Neural crest cell (in vitro differentiated cells): Measurements from ENCODE around the gene XYLT1. TPM values are rescaled to one million over a fixed set of nuclear protein-coding genes. Genes with fewer than 3 reads are reported as not detected.

ENCODE experiments used
- DNase-seq: peaks from one replicate; pipeline ENCODE4 v3.0.0; 2021; ENCODE audit warnings: low read depth, mixed read lengths, low spot score
- H3K27ac Mint-ChIP-seq: one replicate; pipeline ENCODE4 v1.8.0; 2021; ENCODE audit warnings: mild to moderate bottlenecking, mixed read lengths; ENCODE audit not compliant: unreplicated experiment
- H3K27me3 Mint-ChIP-seq: 2 replicates; pipeline ENCODE4 v1.8.0; 2021; ENCODE audit warnings: low read depth, mild to moderate bottlenecking, mixed read lengths
- H3K36me3 Mint-ChIP-seq: 2 replicates; pipeline ENCODE4 v1.8.0; 2021; ENCODE audit warnings: low read depth, mild to moderate bottlenecking, mixed read lengths
- H3K4me1 Mint-ChIP-seq: 2 replicates; pipeline ENCODE4 v1.8.0; 2021; ENCODE audit warnings: mixed read lengths
- H3K4me3 Mint-ChIP-seq: one replicate; pipeline ENCODE4 v1.8.0; 2021; ENCODE audit warnings: mild to moderate bottlenecking, mixed read lengths
- H3K9me3 Mint-ChIP-seq: 2 replicates; pipeline ENCODE4 v1.8.0; 2021; ENCODE audit warnings: mixed read lengths
- CTCF ChIP-seq: fragments of 200-600 bp; sonication (generic); conservative IDR thresholded peaks from 2 replicates; pipeline ENCODE4 v1.5.0; 2021; ENCODE audit warnings: antibody characterized with exemption, mild to moderate bottlenecking
- total RNA-seq: library from RNA; stranded (reverse); gene quantifications from 2 replicates; pipeline ENCODE4 v1.2.1, GENCODE V29; 2021

The XYLT1 gene
- total RNA-seq, 1 donor from 2014 or later: 15.0 TPM

GRCh38 chr16:17283016-17283415 lies 187.7 kb downstream of the XYLT1 start:
- Mint-ChIP-seq H3K9me3 (no peaks in the 10 kb centered on the region), H3K4me3 (no peak overlapping the region), H3K4me1 (peaks cover 27% of the 10 kb centered on the region), H3K27ac (no peak overlapping the region), H3K27me3 (no peaks in the 10 kb centered on the region), H3K36me3 (no peaks in the 10 kb centered on the region)
- TF ChIP-seq CTCF: no peak
- DNase-seq: no peak

GRCh38 chr16:17282247-17282646 lies 188.5 kb downstream of the XYLT1 start:
- DNase-seq: no peak
- TF ChIP-seq CTCF: no peak
- no peak overlapping the region for H3K4me3 Mint-ChIP-seq
- H3K9me3 Mint-ChIP-seq: no peaks in the 10 kb centered on the region
- H3K27me3 Mint-ChIP-seq: no peaks in the 10 kb centered on the region
- H3K36me3 Mint-ChIP-seq: no peaks in the 10 kb centered on the region
- H3K27ac Mint-ChIP-seq: no peak overlapping the region
- H3K4me1 Mint-ChIP-seq: peaks cover 23% of the 10 kb centered on the region

- peaks cover 18% of the 10 kb centered on the region for H3K4me1 Mint-ChIP-seq
- no peak overlapping the region for H3K27ac Mint-ChIP-seq
- no peak for DNase-seq
- no peaks in the 10 kb centered on the region for H3K36me3 Mint-ChIP-seq
- no peaks in the 10 kb centered on the region for H3K27me3 Mint-ChIP-seq
- H3K4me3 Mint-ChIP-seq: no peak overlapping the region
- no peak for TF ChIP-seq CTCF
- no peaks in the 10 kb centered on the region for H3K9me3 Mint-ChIP-seq
Observed at GRCh38 chr16:17281052-17281451, 189.7 kb downstream of the XYLT1 start.

GRCh38 chr16:17278988-17279387 lies 191.8 kb downstream of the XYLT1 start:
- Mint-ChIP-seq H3K4me3 (no peak overlapping the region), H3K27me3 (no peaks in the 10 kb centered on the region)

GRCh38 chr16:17277981-17278381 lies 192.8 kb downstream of the XYLT1 start:
- DNase-seq: peak; percentile 9
- no peaks in the 10 kb centered on the region for H3K27me3 Mint-ChIP-seq
- peak; percentile 55 for TF ChIP-seq CTCF
- H3K9me3 Mint-ChIP-seq: no peaks in the 10 kb centered on the region
- H3K36me3 Mint-ChIP-seq: no peaks in the 10 kb centered on the region
- no peak overlapping the region for H3K4me3 Mint-ChIP-seq
- no peak overlapping the region for H3K27ac Mint-ChIP-seq
- peaks cover 21% of the 10 kb centered on the region for H3K4me1 Mint-ChIP-seq

More at GRCh38 chr16:17278988-17279387, 191.8 kb downstream of the XYLT1 start:
- H3K4me1 Mint-ChIP-seq: peaks cover 27% of the 10 kb centered on the region
- TF ChIP-seq CTCF: no peak
- no peaks in the 10 kb centered on the region for H3K9me3 Mint-ChIP-seq
- no peaks in the 10 kb centered on the region for H3K36me3 Mint-ChIP-seq
- peak overlapping the region; percentile 67 for H3K27ac Mint-ChIP-seq
- no peak for DNase-seq

- Mint-ChIP-seq H3K27me3 (no peaks in the 10 kb centered on the region), H3K9me3 (no peaks in the 10 kb centered on the region), H3K4me1 (peaks cover 25% of the 10 kb centered on the region), H3K4me3 (no peak overlapping the region), H3K27ac (no peak overlapping the region), H3K36me3 (no peaks in the 10 kb centered on the region)
- no peak for TF ChIP-seq CTCF
- no peak for DNase-seq
Observed at GRCh38 chr16:17276610-17277009, 194.2 kb downstream of the XYLT1 start.
